Spleen (tissue), 7 donors: ENCODE data around the gene ARHGAP24.

Source experiments
- POLR2AphosphoS5 ChIP-seq, 3 donors: sonication (generic); formaldehyde crosslinking; IDR thresholded peaks; one replicate each; pipeline ENCODE4 v1.5.1; 2017; ENCODE audit warnings: antibody characterized with exemption in 3 of 3
- TF ChIP-seq, protein P1 (sequence below), 11 experiments: fragments of 200-600 bp in 7 of 11; fragments of 450-650 bp in 4 of 11; sonication (generic) in 4 of 11; IDR thresholded peaks in 8 of 11; conservative IDR thresholded peaks in 3 of 11; 1 replicate in 7 of 11; 2 replicates in 4 of 11; pipeline versions ENCODE4 v1.4.0 to v1.8.0; 2016 to 2021; ENCODE audit warnings: antibody characterized with exemption in 11 of 11, inconsistent platforms in 4 of 11, mild to moderate bottlenecking in 1 of 11
- donor health status: DM: no; HTN: no; CAD: no; lungs with moderate emphysema.
- donor health status: DM: no; HTN: no; CAD: no.
- donor health status: DM: no; HTN: no; CAD: no.

GRCh38 chr4:85883180-85883579 is 408.2 kb downstream of the ARHGAP24 start:
- no peak for TF ChIP-seq POLR2AphosphoS5 (IDR thresholded peaks at IDR 0.05)
- TF ChIP-seq, protein P1, sequence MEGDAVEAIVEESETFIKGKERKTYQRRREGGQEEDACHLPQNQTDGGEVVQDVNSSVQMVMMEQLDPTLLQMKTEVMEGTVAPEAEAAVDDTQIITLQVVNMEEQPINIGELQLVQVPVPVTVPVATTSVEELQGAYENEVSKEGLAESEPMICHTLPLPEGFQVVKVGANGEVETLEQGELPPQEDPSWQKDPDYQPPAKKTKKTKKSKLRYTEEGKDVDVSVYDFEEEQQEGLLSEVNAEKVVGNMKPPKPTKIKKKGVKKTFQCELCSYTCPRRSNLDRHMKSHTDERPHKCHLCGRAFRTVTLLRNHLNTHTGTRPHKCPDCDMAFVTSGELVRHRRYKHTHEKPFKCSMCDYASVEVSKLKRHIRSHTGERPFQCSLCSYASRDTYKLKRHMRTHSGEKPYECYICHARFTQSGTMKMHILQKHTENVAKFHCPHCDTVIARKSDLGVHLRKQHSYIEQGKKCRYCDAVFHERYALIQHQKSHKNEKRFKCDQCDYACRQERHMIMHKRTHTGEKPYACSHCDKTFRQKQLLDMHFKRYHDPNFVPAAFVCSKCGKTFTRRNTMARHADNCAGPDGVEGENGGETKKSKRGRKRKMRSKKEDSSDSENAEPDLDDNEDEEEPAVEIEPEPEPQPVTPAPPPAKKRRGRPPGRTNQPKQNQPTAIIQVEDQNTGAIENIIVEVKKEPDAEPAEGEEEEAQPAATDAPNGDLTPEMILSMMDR (IDR thresholded peaks at IDR 0.05 in 8 of 11, conservative IDR thresholded peaks at IDR 0.05 in 3 of 11), result no peak
